Measurements from ENCODE around the gene ERRFI1. TPM values are rescaled to one million over a fixed set of nuclear protein-coding genes. Genes with fewer than 3 reads are reported as not detected.

ERRFI1 gene
- total RNA-seq, 8 experiments from 2014 or later, result 7.2 to 63.4 (median 41.7) TPM

- ATAC-seq (replicated peaks in 6 of 8), result peak; percentile 59 to 90 (median 82)
- Histone ChIP-seq H3K4me1 (replicated peaks in 1 of 2) (peaks cover 0 to 11% of the 10 kb centered on the region in 2 donors), H3K27ac (peak overlapping the region in 1 of 2 donors; percentile 8), H3K4me3 (no peak overlapping the region)
- WGBS, 10 experiments, result 0 to 84% (median 72%) methylated on average over 2 to 15 of the region's 17 CpGs; no CpG with 5 or more reads in 1 of the 10 experiments
- in situ Hi-C loops (cut with MboI; ENCODE audit: low pct_unique_long_range_greater_than_20kb in 2 of 9, low sequenced_read_pairs in 9 of 9, unreplicated experiment in 9 of 9), result loop anchor here in 2 of 9 experiments (25.0 kb wide), 1 partner anchor 307 kb away; the partner anchor contains the start of gene SLC45A1 (in 2 of the 2)
Observed at GRCh38 chr1:8004803-8005573, 21.1 kb downstream of the ERRFI1 start.

- Histone ChIP-seq H3K27ac (no peak overlapping the region), H3K4me1 (replicated peaks in 1 of 2) (peaks cover 0 to 11% of the 10 kb centered on the region in 2 donors), H3K4me3 (no peak overlapping the region)
- ATAC-seq (replicated peaks in 6 of 8), result peak in 4 of 8 experiments; percentile 21 to 52 (median 34)
- in situ Hi-C loops (cut with MboI; ENCODE audit: low pct_unique_long_range_greater_than_20kb in 2 of 9, low sequenced_read_pairs in 9 of 9, unreplicated experiment in 9 of 9), result loop anchor here in 2 of 9 experiments (25.0 kb wide), 1 partner anchor 308 kb away; the partner anchor contains the start of gene SLC45A1 (in 2 of the 2)
- WGBS, 10 experiments, result 2 to 93% (median 73%) methylated on average over 3 to 18 of the region's 18 CpGs
Observed at GRCh38 chr1:8004113-8004802, 21.9 kb downstream of the ERRFI1 start.

GRCh38 chr1:8003438-8004112 is 22.5 kb downstream of the ERRFI1 start:
- 0 to 96% (median 88%) methylated on average over 4 to 6 of the region's 6 CpGs; no CpG with 5 or more reads in 1 of the 10 experiments for WGBS, 10 experiments
- ATAC-seq (replicated peaks in 6 of 8), result peak in 3 of 8 experiments; percentile 18 to 75 (median 21)
- H3K4me1 ChIP-seq (replicated peaks in 1 of 2), result peaks cover 0 to 11% of the 10 kb centered on the region in 2 donors
- no peak overlapping the region for H3K4me3 ChIP-seq
- in situ Hi-C loops (cut with MboI; ENCODE audit: low pct_unique_long_range_greater_than_20kb in 2 of 9, low sequenced_read_pairs in 9 of 9, unreplicated experiment in 9 of 9), result loop anchor here in 2 of 9 experiments (25.0 kb wide), 1 partner anchor 309 kb away; the partner anchor contains the start of gene SLC45A1 (in 2 of the 2)
- no peak overlapping the region for H3K27ac ChIP-seq

- Histone ChIP-seq H3K4me1 (replicated peaks in 1 of 2) (peaks cover 0 to 11% of the 10 kb centered on the region in 2 donors), H3K27ac (no peak overlapping the region), H3K4me3 (no peak overlapping the region)
- in situ Hi-C loops (cut with MboI; ENCODE audit: low pct_unique_long_range_greater_than_20kb in 2 of 9, low sequenced_read_pairs in 9 of 9, unreplicated experiment in 9 of 9), result loop anchor here in 2 of 9 experiments (25.0 kb wide), 1 partner anchor 309 kb away; the partner anchor contains the start of gene SLC45A1 (in 2 of the 2)
- peak in 3 of 8 experiments; percentile 2 to 39 (median 6) for ATAC-seq (replicated peaks in 6 of 8)
- 0 to 100% (median 85%) methylated on average over 1 to 4 of the region's 4 CpGs; no CpG with 5 or more reads in 2 of the 10 experiments for WGBS, 10 experiments
Observed at GRCh38 chr1:8002921-8003320, 23.2 kb downstream of the ERRFI1 start.

GRCh38 chr1:8002329-8002910 is 23.7 kb downstream of the ERRFI1 start:
- Histone ChIP-seq H3K27ac (no peak overlapping the region), H3K4me3 (no peak overlapping the region), H3K4me1 (replicated peaks in 1 of 2) (peaks cover 0 to 11% of the 10 kb centered on the region in 2 donors)
- WGBS, 10 experiments, result 80 to 100% (median 96%) methylated on average over 1 to 6 of the region's 6 CpGs; no CpG with 5 or more reads in 2 of the 10 experiments
- ATAC-seq (replicated peaks in 6 of 8), result peak in 1 of 8 experiments; percentile 4
- in situ Hi-C loops (cut with MboI; ENCODE audit: low pct_unique_long_range_greater_than_20kb in 2 of 9, low sequenced_read_pairs in 9 of 9, unreplicated experiment in 9 of 9), result loop anchor here in 2 of 9 experiments (25.0 kb wide), 1 partner anchor 310 kb away; the partner anchor contains the start of gene SLC45A1 (in 2 of the 2)

- H3K4me1 ChIP-seq (replicated peaks in 1 of 2), result no peaks in the 10 kb centered on the region
- H3K4me3 ChIP-seq, result no peak overlapping the region
- H3K27ac ChIP-seq, result no peak overlapping the region
- ATAC-seq (replicated peaks in 6 of 8), result no peak
- WGBS, 10 experiments, result 87 to 100% (median 97%) methylated on average over 1 to 5 of the region's 5 CpGs; no CpG with 5 or more reads in 2 of the 10 experiments
- in situ Hi-C loops (cut with MboI; ENCODE audit: low pct_unique_long_range_greater_than_20kb in 2 of 9, low sequenced_read_pairs in 9 of 9, unreplicated experiment in 9 of 9), result loop anchor here in 2 of 9 experiments (25.0 kb wide), 1 partner anchor 317 kb away; the partner anchor contains the start of gene SLC45A1 (in 2 of the 2)
Observed at GRCh38 chr1:7995437-7995836, 30.7 kb downstream of the ERRFI1 start.

- 88 to 100% (median 100%) methylated on average over 1 of the region's 1 CpG; no CpG with 5 or more reads in 3 of the 10 experiments for WGBS, 10 experiments
- Histone ChIP-seq H3K4me1 (replicated peaks in 1 of 2) (no peaks in the 10 kb centered on the region), H3K4me3 (no peak overlapping the region), H3K27ac (no peak overlapping the region)
- in situ Hi-C loops (cut with MboI; ENCODE audit: low pct_unique_long_range_greater_than_20kb in 2 of 9, low sequenced_read_pairs in 9 of 9, unreplicated experiment in 9 of 9), result loop anchor here in 2 of 9 experiments (25.0 kb wide), 1 partner anchor 317 kb away; the partner anchor contains the start of gene SLC45A1 (in 2 of the 2)
- no peak for ATAC-seq (replicated peaks in 6 of 8)
Observed at GRCh38 chr1:7994827-7995226, 31.3 kb downstream of the ERRFI1 start.

- H3K4me3 ChIP-seq, result no peak overlapping the region
- H3K4me1 ChIP-seq (replicated peaks in 1 of 2), result no peaks in the 10 kb centered on the region
- ATAC-seq (replicated peaks in 6 of 8), result peak in 1 of 8 experiments; percentile 50
- H3K27ac ChIP-seq, result no peak overlapping the region
- in situ Hi-C loops (cut with MboI; ENCODE audit: low pct_unique_long_range_greater_than_20kb in 2 of 9, low sequenced_read_pairs in 9 of 9, unreplicated experiment in 9 of 9), result loop anchor here in 2 of 9 experiments (25.0 kb wide), 1 partner anchor 318 kb away; the partner anchor contains the start of gene SLC45A1 (in 2 of the 2)
- WGBS, 10 experiments, result 67 to 99% (median 89%) methylated on average over 2 to 18 of the region's 19 CpGs; no CpG with 5 or more reads in 1 of the 10 experiments
Observed at GRCh38 chr1:7993593-7994479, 32.3 kb downstream of the ERRFI1 start.

- Histone ChIP-seq H3K4me3 (no peak overlapping the region), H3K27ac (no peak overlapping the region), H3K4me1 (replicated peaks in 1 of 2) (no peaks in the 10 kb centered on the region)
- in situ Hi-C loops (cut with MboI; ENCODE audit: low pct_unique_long_range_greater_than_20kb in 2 of 9, low sequenced_read_pairs in 9 of 9, unreplicated experiment in 9 of 9), result loop anchor here in 2 of 9 experiments (25.0 kb wide), 1 partner anchor 319 kb away; the partner anchor contains the start of gene SLC45A1 (in 2 of the 2)
- WGBS, 10 experiments, result 83 to 100% (median 97%) methylated on average over 1 to 4 of the region's 4 CpGs; no CpG with 5 or more reads in 1 of the 10 experiments
- ATAC-seq (replicated peaks in 6 of 8), result no peak
Observed at GRCh38 chr1:7992885-7993284, 33.2 kb downstream of the ERRFI1 start.

- WGBS, 10 experiments, result 63 to 100% (median 75%) methylated on average over 1 to 16 of the region's 18 CpGs; no CpG with 5 or more reads in 1 of the 10 experiments
- in situ Hi-C loops (cut with MboI; ENCODE audit: low pct_unique_long_range_greater_than_20kb in 2 of 9, low sequenced_read_pairs in 9 of 9, unreplicated experiment in 9 of 9), result loop anchor here in 2 of 9 experiments (25.0 kb wide), 1 partner anchor 321 kb away; the partner anchor contains the start of gene SLC45A1 (in 2 of the 2)
- peak in 6 of 8 experiments; percentile 19 to 82 (median 33) for ATAC-seq (replicated peaks in 6 of 8)
Observed at GRCh38 chr1:7991504-7992440, 34.3 kb downstream of the ERRFI1 start.

More at GRCh38 chr1:7991504-7992440, 34.3 kb downstream of the ERRFI1 start:
- Histone ChIP-seq H3K4me3 (no peak overlapping the region), H3K4me1 (replicated peaks in 1 of 2) (no peaks in the 10 kb centered on the region), H3K27ac (no peak overlapping the region)
